ENCODE measurements around the gene ELMO3.

The ELMO3 gene

DNA sequence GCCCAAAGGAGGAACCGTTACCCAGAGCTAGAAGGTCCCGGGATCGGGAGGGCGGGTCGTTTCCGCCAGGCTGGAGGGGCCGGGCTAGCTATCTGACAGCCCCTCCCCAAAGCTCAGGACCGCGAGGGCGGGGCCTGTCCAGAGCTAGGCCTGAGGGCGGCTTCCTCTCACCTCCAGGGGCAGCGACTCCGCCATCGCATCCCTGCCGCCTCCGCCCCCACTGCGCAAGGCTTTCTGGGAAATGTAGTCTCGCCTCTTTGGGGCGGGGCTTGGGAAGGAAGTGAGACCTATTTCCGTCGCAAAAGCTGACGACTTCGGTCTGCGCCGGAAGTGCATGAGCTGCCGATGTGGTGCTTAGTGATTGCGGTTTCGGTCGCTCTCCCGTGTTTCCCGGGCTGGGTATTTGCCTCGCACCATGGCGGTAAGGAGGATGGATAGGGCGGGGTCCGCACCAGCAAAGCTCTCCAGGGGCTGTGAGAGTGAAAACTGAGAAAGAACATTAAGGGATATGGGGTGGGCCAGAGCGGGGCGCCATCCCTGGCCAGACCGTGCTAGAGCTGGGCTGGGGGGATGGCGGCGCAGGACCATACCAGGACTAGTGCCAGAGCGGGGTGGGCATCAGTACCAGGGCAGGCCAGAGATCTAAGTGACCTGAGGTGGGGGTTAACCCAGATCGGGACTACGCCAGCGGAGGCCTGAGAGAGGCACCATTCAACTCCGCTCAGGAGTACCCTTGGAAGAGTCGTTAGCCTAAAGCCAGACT lies 28.1 kb downstream of the ELMO3 start, which contains the start of gene TMEM208:
TMEM208 (plus strand) TSS at position 327 of the 763 bp plus-strand sequence; CDS start at position 416, 89 bp downstream.
- peak; percentile 97 for DNase-seq

GRCh38 chr16:67227567-67227921 lies 28.6 kb downstream of the ELMO3 start:
- no peak for DNase-seq

GRCh38 chr16:67228034-67228785 lies 29.3 kb downstream of the ELMO3 start:
- no peak for DNase-seq

DNA sequence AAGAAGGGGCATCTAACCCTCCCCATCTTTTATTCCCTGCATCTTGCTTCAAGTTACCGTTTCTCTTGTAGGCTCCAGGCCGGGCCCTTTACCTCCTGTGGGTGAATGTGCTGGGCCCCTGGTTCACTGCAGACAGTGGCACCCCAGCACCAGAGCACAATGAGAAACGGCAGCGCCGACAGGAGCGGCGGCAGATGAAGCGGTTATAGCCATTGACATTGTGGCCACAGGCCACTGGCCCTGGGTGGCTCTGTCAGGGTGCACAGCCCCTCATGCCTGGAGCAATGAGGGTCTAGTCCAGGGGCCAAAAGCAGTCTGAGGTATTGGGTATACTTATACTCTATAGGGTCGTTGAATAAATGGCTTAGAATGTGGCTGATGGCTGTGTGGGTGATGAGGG lies 30.0 kb downstream of the ELMO3 start:
- DNase-seq = no peak

DNA sequence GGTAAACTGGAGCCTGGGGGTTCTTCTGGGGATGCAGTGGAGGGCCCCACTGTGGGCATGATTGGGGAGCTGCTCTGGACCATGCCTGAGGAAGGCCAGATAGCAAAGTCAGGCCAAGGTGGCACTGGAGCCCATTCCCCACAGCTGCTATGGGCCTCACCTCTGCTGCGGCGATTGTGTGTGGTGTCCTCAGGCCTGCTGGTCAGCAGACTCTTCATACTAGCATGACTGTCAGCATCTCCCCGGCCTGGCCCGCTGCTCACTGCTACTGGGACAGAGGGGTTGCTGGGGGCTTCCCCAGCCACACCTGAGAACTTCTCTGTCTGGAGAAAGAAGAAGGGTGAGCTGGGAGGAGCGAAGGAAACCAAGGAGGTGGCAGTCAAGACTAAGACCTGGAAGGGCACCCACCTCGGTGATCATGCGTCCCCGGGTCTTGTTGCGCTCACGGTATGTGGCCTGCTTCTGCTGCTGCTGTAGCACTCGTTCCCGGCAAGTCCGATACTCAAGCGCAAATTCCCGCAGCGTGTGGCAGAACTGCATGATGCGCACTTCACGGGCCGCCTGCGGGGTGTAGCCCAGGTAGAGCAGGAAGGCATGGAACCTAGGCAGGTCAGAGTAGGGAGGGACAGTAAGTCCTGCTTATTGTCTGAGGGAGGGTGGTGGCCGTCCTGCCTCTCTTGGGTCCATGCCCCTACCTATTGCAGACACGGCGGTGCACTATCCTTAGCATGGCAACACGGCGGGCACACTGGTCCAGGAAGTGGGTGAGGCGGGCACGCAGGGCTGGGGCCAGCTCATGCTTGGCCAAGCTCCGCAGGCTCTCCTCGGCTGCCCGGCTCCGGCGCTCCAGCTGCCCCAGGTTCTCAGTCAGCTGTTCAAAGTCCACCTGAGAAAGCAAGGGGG lies 31.2 kb downstream of the ELMO3 start:
- no peak for DNase-seq

DNA sequence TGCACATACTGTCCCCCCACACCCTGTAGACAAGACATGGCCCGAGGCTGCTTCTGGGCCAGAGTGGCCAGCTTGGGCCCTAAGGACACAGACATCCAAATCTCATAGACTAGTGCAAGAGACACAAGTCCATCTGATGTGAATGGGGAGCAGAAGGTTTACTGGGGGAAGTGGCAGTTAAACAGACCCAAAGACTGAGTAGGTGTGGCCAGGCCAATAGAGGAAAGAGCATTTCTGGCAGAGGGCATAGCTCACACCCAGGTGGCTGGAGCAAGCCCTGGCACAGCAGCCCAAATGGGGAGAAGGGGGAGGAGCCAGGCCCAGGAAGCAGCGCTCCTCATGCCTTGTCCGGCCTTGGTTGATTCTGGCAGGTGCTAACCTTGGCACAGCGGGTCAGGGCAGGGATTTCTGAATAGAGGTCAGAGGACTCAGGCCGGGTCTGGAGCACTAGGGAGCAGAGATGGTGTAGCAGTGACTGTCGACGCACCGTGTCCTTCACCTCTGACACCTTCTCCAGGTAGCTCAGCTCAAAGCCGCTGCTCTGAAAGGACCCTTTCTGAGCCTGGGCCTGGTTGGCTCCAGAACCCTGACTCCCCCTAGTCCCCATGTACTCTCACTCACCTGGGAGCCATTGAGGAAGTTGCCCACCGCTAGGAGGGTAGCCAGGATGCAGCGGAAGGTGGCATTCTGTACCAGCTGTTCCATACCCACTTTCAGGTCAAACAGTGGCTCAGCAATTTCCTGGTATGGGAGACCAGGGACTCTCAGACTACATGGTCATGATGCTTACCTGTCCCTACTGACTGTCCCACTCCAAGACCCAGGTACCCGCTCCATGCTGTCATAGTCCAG lies 32.1 kb downstream of the ELMO3 start:
- DNase-seq = no peak

- DNase-seq = no peak
Measured at GRCh38 chr16:67233596-67233995, 34.7 kb downstream of the ELMO3 start.

GRCh38 chr16:67234180-67234597 lies 35.3 kb downstream of the ELMO3 start:
- no peak for DNase-seq

DNA sequence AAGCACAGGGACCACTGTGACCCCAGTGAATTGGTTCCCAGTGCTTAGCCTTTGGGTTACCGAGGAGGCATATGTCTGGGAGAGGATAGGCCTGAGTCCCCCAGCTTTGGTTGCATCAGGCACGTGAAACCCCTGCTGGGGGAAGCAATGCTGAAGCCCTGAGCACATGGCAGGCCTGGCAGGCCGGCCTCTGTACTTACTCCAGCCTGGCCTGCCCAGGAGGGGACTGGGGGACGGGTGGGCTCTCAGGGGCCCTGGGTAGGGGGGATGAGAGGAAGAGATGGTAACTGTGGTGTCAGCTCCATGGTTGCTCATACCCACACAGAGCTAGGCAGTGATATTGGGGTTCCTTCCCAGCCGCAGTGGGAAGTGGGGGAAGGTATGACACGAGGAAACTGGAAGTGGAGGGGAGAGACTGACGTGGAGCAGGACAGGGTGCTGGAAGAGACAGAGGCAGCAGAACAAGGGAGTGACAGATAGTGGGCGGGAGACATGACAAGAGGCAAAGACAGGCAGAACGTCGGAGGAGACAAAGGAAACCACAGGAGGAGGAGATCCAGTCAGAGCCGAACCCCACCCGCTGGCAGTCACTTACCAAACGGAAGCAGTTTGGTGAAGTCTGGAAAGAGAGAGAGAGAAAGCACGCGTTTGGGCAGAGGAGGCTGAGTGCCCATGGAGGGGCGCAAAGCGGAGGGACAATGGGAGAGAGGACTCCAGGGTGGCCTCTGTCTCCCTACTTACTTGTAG lies 37.1 kb downstream of the ELMO3 start:
- peak; percentile 18 for DNase-seq

GRCh38 chr16:67236563-67237395 lies 37.8 kb downstream of the ELMO3 start:
- peak; percentile 69 for DNase-seq

DNA sequence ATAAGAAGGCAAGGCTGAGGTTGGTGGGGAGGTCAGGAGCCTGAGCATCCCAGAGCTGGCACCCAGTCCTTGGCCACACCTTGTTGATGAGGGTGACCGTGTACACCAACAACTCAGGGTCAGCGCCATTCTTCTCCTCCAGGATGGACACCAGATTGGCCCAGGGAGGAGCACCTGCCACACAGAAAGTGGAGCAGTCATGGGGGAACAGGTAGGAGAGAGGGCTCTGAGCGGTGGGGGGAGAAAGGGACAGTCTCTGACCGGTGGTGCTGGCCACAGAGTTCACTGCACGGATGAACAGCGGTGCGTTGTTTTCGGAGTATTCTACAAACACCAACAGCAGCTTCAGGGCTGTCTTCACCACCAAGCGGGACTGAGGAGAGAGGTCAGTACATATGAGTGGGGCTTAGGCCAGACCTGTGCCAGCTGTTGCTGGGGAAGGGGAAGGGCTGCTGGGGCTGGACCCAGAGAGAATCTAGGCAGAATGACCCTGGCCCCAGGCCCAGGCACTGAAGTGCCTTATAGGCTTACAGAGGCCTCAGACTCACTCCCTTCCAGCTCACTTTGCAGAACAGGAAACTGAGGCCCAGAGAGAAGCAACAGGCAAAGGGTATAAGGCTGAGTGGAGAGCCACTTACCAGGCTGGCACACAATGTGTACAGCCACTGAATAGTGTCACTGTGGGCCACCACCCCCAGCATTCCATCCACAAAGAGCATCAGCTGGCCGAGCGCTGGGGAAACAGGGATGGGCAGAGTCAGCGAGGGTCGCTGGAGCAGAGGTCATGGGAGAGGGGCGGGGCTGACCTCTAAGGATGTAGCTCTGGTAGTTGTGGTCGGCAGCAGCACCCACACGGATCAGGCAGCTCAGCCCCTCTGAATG lies 38.7 kb downstream of the ELMO3 start:
- DNase-seq = no peak

GRCh38 chr16:67238278-67238575 lies 39.3 kb downstream of the ELMO3 start:
- no peak for DNase-seq

GRCh38 chr16:67238806-67239470 lies 40.0 kb downstream of the ELMO3 start:
- no peak for DNase-seq

- no peak for DNase-seq
Measured at GRCh38 chr16:67240506-67240905, 41.6 kb downstream of the ELMO3 start.

GRCh38 chr16:67241008-67241900 lies 42.3 kb downstream of the ELMO3 start:
- DNase-seq = no peak

DNA sequence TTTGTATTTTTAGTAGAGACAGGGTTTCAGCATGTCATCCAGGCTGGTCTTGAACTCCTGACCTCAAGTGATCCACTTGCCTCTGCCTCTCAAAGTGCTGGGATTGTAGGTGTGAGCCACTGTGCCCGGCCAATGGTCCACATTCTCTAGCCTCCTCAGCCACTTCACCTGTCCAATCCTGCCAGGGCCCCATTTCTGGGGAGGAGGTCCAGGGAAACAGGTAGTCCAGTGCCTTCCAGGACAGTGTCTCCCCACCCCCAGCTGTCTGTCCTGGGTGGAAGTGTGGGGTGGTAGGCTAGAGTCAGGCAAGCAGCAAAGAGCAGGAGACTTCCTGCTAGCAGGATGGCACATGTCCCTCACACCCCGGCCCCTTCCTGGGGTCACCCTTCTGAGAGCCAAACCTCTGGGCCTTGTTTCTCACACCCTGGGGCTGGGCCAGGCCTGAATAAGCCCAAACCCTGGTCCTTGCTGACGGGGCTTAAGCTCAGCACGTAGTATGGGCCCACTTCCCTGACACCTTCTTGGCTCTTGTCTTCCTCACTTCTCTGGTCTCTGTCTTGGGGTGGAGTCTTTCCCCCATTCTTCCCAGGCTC lies 43.3 kb downstream of the ELMO3 start:
- DNase-seq = no peak

- no peak for DNase-seq
Measured at GRCh38 chr16:67243481-67243880, 44.5 kb downstream of the ELMO3 start.
